Measurements from ENCODE around the gene TFR2. TPM values are rescaled to one million over a fixed set of nuclear protein-coding genes. Genes with fewer than 3 reads are reported as not detected.

The TFR2 gene
- total and polyA plus RNA-seq, 8 donors: 1.2 to 11.6 (median 3.2) TPM; not detected in 1

- Histone ChIP-seq H3K27ac (no peak overlapping the region), H3K4me3 (no peak overlapping the region), H3K4me1 (peaks cover 0 to 7% (median 6%) of the 10 kb centered on the region in 4 donors), H3K27me3 (peaks cover 0 to 46% (median 18%) of the 10 kb centered on the region in 3 donors), H3K36me3 (no peaks in the 10 kb centered on the region), H3K9me3 (no peaks in the 10 kb centered on the region)
- TF ChIP-seq EP300 (IDR thresholded peaks at IDR 0.05): no peak
- TF ChIP-seq POLR2AphosphoS5 (IDR thresholded peaks at IDR 0.05): no peak
- no peak for TF ChIP-seq CTCF (IDR thresholded peaks at IDR 0.05)
- TF ChIP-seq POLR2A (IDR thresholded peaks at IDR 0.05): no peak
- intact Hi-C loops (cut with DNase I; ENCODE audit: low total_unique reads): no loop called here
- 61 to 72% (median 66%) methylated on average over 17 to 24 of the region's 24 CpGs for whole genome bisulfite sequencing, 5 donors
- DNase-seq: no peak
Measured at GRCh38 chr7:100640517-100641440, 573 bp downstream of the TFR2 start.

- Histone ChIP-seq H3K36me3 (no peaks in the 10 kb centered on the region), H3K27ac (no peak overlapping the region), H3K27me3 (peaks cover 0 to 43% (median 18%) of the 10 kb centered on the region in 3 donors), H3K4me3 (no peak overlapping the region), H3K4me1 (peaks cover 0 to 7% (median 6%) of the 10 kb centered on the region in 4 donors), H3K9me3 (no peaks in the 10 kb centered on the region)
- TF ChIP-seq EP300 (IDR thresholded peaks at IDR 0.05): no peak
- no peak for TF ChIP-seq POLR2A (IDR thresholded peaks at IDR 0.05)
- WGBS, 5 donors: 80 to 86% (median 84%) methylated on average over 17 of the region's 17 CpGs
- no peak for DNase-seq
- intact Hi-C loops (cut with DNase I; ENCODE audit: low total_unique reads): no loop called here
Measured at GRCh38 chr7:100639995-100640516, 1.3 kb downstream of the TFR2 start.

- TF ChIP-seq CTCF (IDR thresholded peaks at IDR 0.05) (peak in 4 of 7 experiments; percentile 13 to 53 (median 24)), POLR2A (IDR thresholded peaks at IDR 0.05) (no peak)
- DNase-seq: peak; percentile 61 to 82
- intact Hi-C loops (cut with DNase I; ENCODE audit: low total_unique reads): no loop called here
- Histone ChIP-seq H3K4me3 (peak overlapping the region; percentile 48 to 60 (median 55)), H3K9me3 (no peaks in the 10 kb centered on the region), H3K36me3 (no peaks in the 10 kb centered on the region), H3K27ac (peak overlapping the region in 3 of 5 donors; percentile 10 to 38 (median 38)), H3K4me1 (peaks cover 9 to 14% (median 12%) of the 10 kb centered on the region in 4 donors), H3K27me3 (peaks cover 0 to 47% (median 7%) of the 10 kb centered on the region in 3 donors)
- WGBS, 5 donors: 1 to 4% (median 2%) methylated on average over 17 to 72 of the region's 72 CpGs
Measured at GRCh38 chr7:100632951-100633717, 8.2 kb downstream of the TFR2 start.

GRCh38 chr7:100630066-100630465 lies 11.3 kb downstream of the TFR2 start:
- intact Hi-C loops (cut with DNase I; ENCODE audit: low total_unique reads): no loop called here
- DNase-seq: no peak
- Histone ChIP-seq H3K4me1 (peaks cover 19 to 27% (median 24%) of the 10 kb centered on the region in 4 donors), H3K27me3 (peaks cover 0 to 58% (median 7%) of the 10 kb centered on the region in 3 donors), H3K4me3 (no peak overlapping the region), H3K36me3 (no peaks in the 10 kb centered on the region), H3K9me3 (no peaks in the 10 kb centered on the region), H3K27ac (no peak overlapping the region)
- TF ChIP-seq POLR2AphosphoS5 (IDR thresholded peaks at IDR 0.05) (no peak), CTCF (IDR thresholded peaks at IDR 0.05) (no peak), EP300 (IDR thresholded peaks at IDR 0.05) (no peak), POLR2A (IDR thresholded peaks at IDR 0.05) (no peak)
- WGBS, 5 donors: 88 to 93% (median 92%) methylated on average over 4 of the region's 4 CpGs
